MCF 10A (cell line): ENCODE measurements around the gene RBCK1. TPM values are rescaled to one million over a fixed set of nuclear protein-coding genes. Genes with fewer than 3 reads are reported as not detected.
A peak's percentile ranks its signal among the peaks of the same experiment; 100 is the strongest.
"Not testable (repeated sequence)": the region's sequence is repeated elsewhere in the genome, so short reads cannot be mapped to it uniquely, and the experiment has no call there.

Source experiments
- BruUV-seq: library from RNA; stranded (reverse); fragments of 400-500 nt; replicated peaks from 2 replicates; lab custom pipeline; 2021; lab: Mats Ljungman, UMichigan
- CTCF ChIA-PET: fragments of 300-600 bp; sonication (Branson Sonifier 250); formaldehyde crosslinking; extraction: SDS; loops from one replicate; lab custom pipeline; 2021; ENCODE audit warnings: antibody characterized with exemption, inconsistent platforms; lab: Yijun Ruan, JAX
- POLR2A ChIA-PET: fragments of 300-600, 350-650 bp; sonication (Branson Sonifier 250); formaldehyde crosslinking; extraction: SDS; loops from one replicate; lab custom pipeline; 2020; ENCODE audit warnings: antibody characterized with exemption, inconsistent platforms; lab: Yijun Ruan, JAX
- DNase-seq: peaks from one replicate; pipeline ENCODE4 v3.0.0-alpha.2; 2018; ENCODE audit not compliant: unreplicated experiment
- H3K27ac Mint-ChIP-seq: one replicate; pipeline ENCODE4 v1.8.0; 2022; ENCODE audit warnings: mild to moderate bottlenecking, low read depth, mixed read lengths; ENCODE audit not compliant: unreplicated experiment
- H3K27me3 Mint-ChIP-seq: one replicate; pipeline ENCODE4 v1.8.0; 2022; ENCODE audit warnings: mixed read lengths; ENCODE audit not compliant: insufficient read depth, unreplicated experiment
- H3K36me3 Mint-ChIP-seq: one replicate; pipeline ENCODE4 v1.8.0; 2022; ENCODE audit warnings: mild to moderate bottlenecking, moderate library complexity, mixed read lengths; ENCODE audit not compliant: insufficient read depth, unreplicated experiment
- H3K4me1 Mint-ChIP-seq: one replicate; pipeline ENCODE4 v1.8.0; 2022; ENCODE audit warnings: mixed read lengths; ENCODE audit not compliant: insufficient read depth, unreplicated experiment
- H3K4me3 Mint-ChIP-seq: one replicate; pipeline ENCODE4 v1.8.0; 2022; ENCODE audit warnings: mild to moderate bottlenecking, moderate library complexity, mixed read lengths; ENCODE audit not compliant: unreplicated experiment
- H3K9me3 Mint-ChIP-seq: one replicate; pipeline ENCODE4 v1.8.0; 2022; ENCODE audit warnings: mixed read lengths; ENCODE audit not compliant: unreplicated experiment
- CTCF ChIP-seq: fragments of 200-600 bp; IDR thresholded peaks from one replicate; pipeline ENCODE4 v1.8.0; 2022; ENCODE audit warnings: antibody characterized with exemption, mild to moderate bottlenecking; ENCODE audit not compliant: unreplicated experiment
- intact Hi-C: fragments of 100-400 bp; cut with micrococcal nuclease; formaldehyde crosslinking; loops from 2 replicates; pipeline ENCODE4 v1.14.1; 2022
- total RNA-seq: library from RNA; stranded (reverse); gene quantifications from 2 replicates; pipeline ENCODE4 v1.2.3, GENCODE V29; 2022

RBCK1 gene
- total RNA-seq, 1 experiment from 2014 or later: 353 TPM

- TSS peak; percentile 60 for BruUV-seq
- no peak for TF ChIP-seq CTCF
- Mint-ChIP-seq H3K4me1 (peaks cover 56% of the 10 kb centered on the region), H3K4me3 (peak overlapping the region; percentile 26), H3K27ac (peak overlapping the region; percentile 95), H3K9me3 (no peaks in the 10 kb centered on the region), H3K36me3 (no peaks in the 10 kb centered on the region), H3K27me3 (no peaks in the 10 kb centered on the region)
- peak; percentile 100 for DNase-seq
- ChIA-PET POLR2A (interaction anchor here (0.6 to 24.6 kb wide), 14 partner anchors 6 to 280 kb away, joined by 3 to 671 read pairs (median 10); partner anchors contain the start of genes SOX12, TRIB3 and ZCCHC3), CTCF (interaction anchor here (0.7 to 5.0 kb wide), 9 partner anchors 9 to 37 kb away, joined by 3 to 37 read pairs (median 4); partner anchors contain the start of gene TRIB3)
- intact Hi-C loops: loop anchor here (1.0 kb wide), 2 partner anchors 8 to 10 kb away; partner anchors contain the start of gene TRIB3
Measured at GRCh38 chr20:371755-372542, 36.1 kb upstream of the RBCK1 start.

- not testable (repeated sequence) for H3K36me3 Mint-ChIP-seq, H3K4me3 Mint-ChIP-seq, DNase-seq, H3K9me3 Mint-ChIP-seq, BruUV-seq, H3K27me3 Mint-ChIP-seq
- ChIA-PET CTCF (interaction anchor here (0.5 to 5.0 kb wide), 10 partner anchors 9 to 272 kb away, joined by 3 to 37 read pairs (median 4); partner anchors contain the start of gene TRIB3), POLR2A (interaction anchor here (0.7 to 24.6 kb wide), 14 partner anchors 6 to 280 kb away, joined by 3 to 671 read pairs (median 10); partner anchors contain the start of genes SOX12, TRIB3 and ZCCHC3)
- intact Hi-C loops: loop anchor here (1.0 kb wide), 2 partner anchors 8 to 10 kb away; partner anchors contain the start of gene TRIB3
- Mint-ChIP-seq H3K27ac (peak overlapping the region; percentile 95), H3K4me1 (peaks cover 52% of the 10 kb centered on the region)
Measured at GRCh38 chr20:372543-373082, 35.5 kb upstream of the RBCK1 start.

- peak overlapping the region; percentile 95 for H3K27ac Mint-ChIP-seq
- H3K4me3 Mint-ChIP-seq: no peak overlapping the region
- H3K36me3 Mint-ChIP-seq: no peaks in the 10 kb centered on the region
- POLR2A ChIA-PET: interaction anchor here (0.6 to 24.6 kb wide), 9 partner anchors 7 to 140 kb away, joined by 4 to 671 read pairs (median 4); partner anchors contain the start of gene TRIB3
- intact Hi-C loops: no loop called here
- H3K27me3 Mint-ChIP-seq: no peaks in the 10 kb centered on the region
- peak; percentile 83 for DNase-seq
- peaks cover 47% of the 10 kb centered on the region for H3K4me1 Mint-ChIP-seq
- no peak for TF ChIP-seq CTCF
- CTCF ChIA-PET: interaction anchor here (0.5 to 5.0 kb wide), 13 partner anchors 9 to 272 kb away, joined by 3 to 37 read pairs (median 4); no protein-coding TSS in a partner anchor
- BruUV-seq: TSS peak; percentile 46
- no peaks in the 10 kb centered on the region for H3K9me3 Mint-ChIP-seq
Measured at GRCh38 chr20:373171-373890, 34.8 kb upstream of the RBCK1 start.

- no peak for TF ChIP-seq CTCF
- Mint-ChIP-seq H3K4me3 (no peak overlapping the region), H3K36me3 (no peaks in the 10 kb centered on the region), H3K27ac (no peak overlapping the region), H3K4me1 (peaks cover 31% of the 10 kb centered on the region), H3K27me3 (no peaks in the 10 kb centered on the region), H3K9me3 (no peaks in the 10 kb centered on the region)
- ChIA-PET POLR2A (interaction anchor here (0.6 to 24.6 kb wide), 5 partner anchors 9 to 32 kb away, joined by 3 to 671 read pairs (median 4); no protein-coding TSS in a partner anchor), CTCF (interaction anchor here (0.9 to 5.0 kb wide), 2 partner anchors 13 to 32 kb away, joined by 3 to 37 read pairs; no protein-coding TSS in a partner anchor)
- DNase-seq: no peak
- intact Hi-C loops: no loop called here
- no TSS peak for BruUV-seq
Measured at GRCh38 chr20:375265-375889, 32.7 kb upstream of the RBCK1 start.
